SK-N-MC (cell line): ENCODE measurements around the gene PRMT5.

Source experiments
- EZH2 ChIP-seq: fragments of 200-600 bp; sonication (generic); IDR thresholded peaks from one replicate; pipeline ENCODE4 v1.6.1; 2017; ENCODE audit warnings: antibody characterized with exemption
- POLR2AphosphoS5 ChIP-seq: IDR thresholded peaks from 2 replicates; pipeline ENCODE4 v1.6.1; 2012; ENCODE audit warnings: mild to moderate bottlenecking, low read depth, low read length, borderline replicate concordance

- TF ChIP-seq POLR2AphosphoS5 = no peak
- no peak for TF ChIP-seq EZH2
Observed at GRCh38 chr14:22939684-22940083, 10.5 kb upstream of the PRMT5 start.
